Skin of body (tissue), 2 donors: ENCODE data around the gene C13orf46. TPM values are rescaled to one million over a fixed set of nuclear protein-coding genes. Genes with fewer than 3 reads are reported as not detected.

Source experiments
- DNase-seq: peaks from one replicate; lab custom pipeline; 2025; lab: John Stamatoyannopoulos, UW
- total RNA-seq: library from RNA; depleted of rRNA; stranded (reverse); fragments of >200 nt; gene quantifications from one replicate; pipeline ENCODE4 v1.2.3, GENCODE V29; 2014

The C13orf46 gene
- total RNA-seq, 1 donor from 2014 or later, result under 0.01 TPM

- no peak for DNase-seq
Observed at GRCh38 chr13:113956571-113956970, 17.3 kb downstream of the C13orf46 start.

DNA sequence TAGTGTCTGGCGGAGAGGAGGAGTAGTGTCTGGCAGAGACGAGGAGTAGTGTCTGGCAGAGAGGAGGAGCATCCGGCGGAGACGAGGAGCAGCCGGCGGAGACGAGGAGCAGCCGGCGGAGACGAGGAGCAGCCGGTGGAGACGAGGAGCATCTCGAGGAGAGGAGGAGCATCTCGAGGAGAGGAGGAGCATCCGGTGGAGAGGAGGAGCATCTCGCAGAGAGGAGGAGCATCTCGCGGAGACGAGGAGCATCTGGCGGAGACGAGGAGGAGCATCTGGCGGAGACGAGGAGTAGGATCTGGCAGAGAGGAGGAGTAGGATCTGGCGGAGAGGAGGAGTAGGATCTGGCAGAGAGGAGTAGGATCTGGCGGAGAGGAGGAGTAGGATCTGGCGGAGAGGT lies 18.2 kb downstream of the C13orf46 start:
- DNase-seq, result no peak

GRCh38 chr13:113955235-113955634 lies 18.6 kb downstream of the C13orf46 start:
- DNase-seq, result no peak

GRCh38 chr13:113954046-113954835 lies 19.6 kb downstream of the C13orf46 start:
- DNase-seq, result no peak

DNA sequence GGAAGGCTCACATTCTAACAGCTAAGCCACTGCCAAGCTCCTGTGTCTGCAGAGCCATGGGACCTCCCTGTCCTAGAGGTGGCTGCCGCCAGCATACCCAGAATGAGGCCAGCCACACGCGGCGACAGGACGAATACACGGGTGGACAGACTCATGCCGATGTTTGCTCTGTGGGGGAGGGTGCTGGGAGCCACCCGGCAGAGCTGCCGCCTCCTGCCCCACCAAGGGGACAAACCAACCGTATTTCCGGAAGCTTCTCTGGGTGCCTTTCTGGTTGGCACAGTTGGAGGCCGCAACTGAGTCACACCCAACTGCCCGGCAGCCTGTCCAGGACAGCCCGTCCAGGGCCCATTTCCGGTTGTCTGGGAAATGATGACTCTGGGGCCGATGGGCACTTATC lies 20.3 kb downstream of the C13orf46 start:
- DNase-seq, result no peak

- DNase-seq, result no peak
Observed at GRCh38 chr13:113952983-113953520, 20.8 kb downstream of the C13orf46 start.

DNA sequence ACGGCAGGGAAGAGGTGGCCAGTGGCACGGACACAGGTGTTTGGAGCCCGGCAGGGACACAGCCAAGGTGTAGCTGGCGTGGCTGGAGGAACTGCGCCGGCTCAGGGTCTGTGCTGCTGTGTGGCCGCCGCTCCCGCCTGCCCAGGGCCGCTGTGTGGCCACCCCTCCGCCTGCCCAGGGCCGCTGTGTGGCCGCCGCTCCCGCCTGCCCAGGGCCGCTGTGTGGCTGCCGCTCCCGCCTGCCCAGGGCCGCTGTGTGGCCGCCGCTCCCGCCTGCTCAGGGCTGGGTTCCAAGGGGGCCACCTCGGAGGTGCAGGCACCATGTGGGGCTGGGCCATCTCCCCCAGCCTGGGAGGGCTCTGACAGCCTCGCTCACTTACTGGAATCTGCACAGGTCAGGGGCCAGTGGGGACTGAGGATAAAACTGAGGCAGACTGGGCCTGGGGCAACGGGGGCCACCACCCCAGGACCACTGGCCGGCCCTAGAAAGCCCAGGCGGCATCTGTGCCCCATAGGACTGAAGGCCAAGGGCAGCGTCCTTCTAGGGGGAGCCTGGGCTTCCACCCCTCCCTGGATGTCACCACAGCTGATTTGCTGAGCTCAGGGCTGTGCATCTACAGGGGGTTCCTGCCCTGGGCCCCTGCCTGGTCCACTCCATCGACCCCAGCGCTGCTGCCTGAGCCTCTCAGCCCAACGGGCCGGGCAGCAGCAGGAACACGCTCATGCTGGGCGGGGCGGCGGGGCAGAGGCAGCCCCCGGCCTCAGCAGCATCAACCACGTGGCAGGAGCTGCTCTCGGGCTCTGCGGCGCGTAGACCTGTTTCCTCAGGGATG lies 21.5 kb downstream of the C13orf46 start:
- no peak for DNase-seq

GRCh38 chr13:113951246-113951999 lies 22.5 kb downstream of the C13orf46 start:
- peak; percentile 50 for DNase-seq

DNA sequence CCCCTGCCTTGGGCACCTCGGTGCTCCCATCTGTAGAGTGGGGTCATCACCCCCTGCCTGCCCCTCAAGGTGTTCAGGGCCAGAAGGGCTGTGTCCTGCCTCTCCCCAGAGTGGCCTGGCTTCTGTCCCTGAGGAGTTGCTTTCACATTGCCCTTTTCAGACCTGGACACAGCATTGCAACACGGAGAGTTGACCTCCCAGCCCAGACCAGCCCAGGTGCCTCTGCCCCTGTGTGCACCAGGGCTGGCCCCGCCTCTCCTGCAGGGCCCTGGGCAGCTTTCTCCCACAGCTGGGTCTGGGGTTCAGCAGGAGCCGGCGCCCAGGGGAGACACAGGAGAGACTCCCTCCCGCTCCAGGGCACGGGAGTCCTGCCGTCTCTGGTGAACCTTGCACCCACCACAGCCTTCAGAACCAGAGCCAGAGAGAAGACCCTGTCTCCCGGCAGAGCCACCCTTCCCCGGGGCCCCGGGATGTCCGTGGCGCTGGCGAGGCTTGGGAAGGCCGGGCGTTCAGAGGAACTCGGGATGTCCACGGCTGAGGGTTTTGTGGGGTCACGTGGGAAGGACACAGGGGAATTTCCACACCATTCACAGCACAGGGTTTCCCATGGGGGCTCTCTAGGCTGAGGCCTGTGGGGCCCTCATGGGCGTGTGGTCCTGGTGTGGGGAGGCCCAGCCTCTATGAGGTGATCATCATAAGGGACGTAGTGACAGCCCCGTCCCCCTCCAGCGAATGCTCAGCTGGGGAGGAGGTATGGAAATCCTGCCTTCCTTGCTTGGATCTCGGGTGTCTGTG lies 23.2 kb downstream of the C13orf46 start:
- DNase-seq, result no peak

GRCh38 chr13:113949546-113949945 lies 24.3 kb downstream of the C13orf46 start:
- no peak for DNase-seq

DNA sequence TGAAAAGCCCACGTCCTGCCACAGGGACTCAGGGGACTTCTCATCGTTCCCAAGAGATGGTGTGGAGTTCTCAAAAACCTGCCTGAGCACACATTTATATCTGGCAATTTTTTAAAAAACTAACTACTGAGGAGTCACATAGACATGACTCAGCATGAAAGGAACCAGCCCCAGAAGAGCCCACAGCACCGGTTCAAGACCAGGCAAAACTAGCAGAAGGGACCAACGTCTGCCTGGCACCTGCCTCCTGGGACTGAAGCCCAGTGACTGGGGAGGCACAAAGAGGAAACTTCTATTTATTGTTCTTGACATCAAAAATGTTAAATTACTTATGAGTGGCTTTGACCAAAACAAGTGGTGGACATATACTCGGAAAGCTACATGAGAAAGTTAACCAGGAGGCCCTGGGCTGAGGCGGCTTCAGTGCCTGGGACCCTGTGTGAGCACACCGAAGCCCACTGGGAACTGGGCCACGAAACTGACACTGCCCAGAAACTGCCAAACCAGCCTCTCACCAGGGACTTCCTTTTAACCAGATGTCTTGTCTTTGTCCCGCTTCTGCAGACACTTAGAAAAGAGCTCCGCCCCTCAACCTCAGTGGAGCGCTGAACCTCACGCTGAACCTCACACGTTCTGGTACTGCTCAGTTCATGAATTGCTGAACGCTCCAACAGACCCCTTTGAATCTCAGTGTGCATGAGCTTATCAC lies 25.7 kb downstream of the C13orf46 start:
- no peak for DNase-seq

DNA sequence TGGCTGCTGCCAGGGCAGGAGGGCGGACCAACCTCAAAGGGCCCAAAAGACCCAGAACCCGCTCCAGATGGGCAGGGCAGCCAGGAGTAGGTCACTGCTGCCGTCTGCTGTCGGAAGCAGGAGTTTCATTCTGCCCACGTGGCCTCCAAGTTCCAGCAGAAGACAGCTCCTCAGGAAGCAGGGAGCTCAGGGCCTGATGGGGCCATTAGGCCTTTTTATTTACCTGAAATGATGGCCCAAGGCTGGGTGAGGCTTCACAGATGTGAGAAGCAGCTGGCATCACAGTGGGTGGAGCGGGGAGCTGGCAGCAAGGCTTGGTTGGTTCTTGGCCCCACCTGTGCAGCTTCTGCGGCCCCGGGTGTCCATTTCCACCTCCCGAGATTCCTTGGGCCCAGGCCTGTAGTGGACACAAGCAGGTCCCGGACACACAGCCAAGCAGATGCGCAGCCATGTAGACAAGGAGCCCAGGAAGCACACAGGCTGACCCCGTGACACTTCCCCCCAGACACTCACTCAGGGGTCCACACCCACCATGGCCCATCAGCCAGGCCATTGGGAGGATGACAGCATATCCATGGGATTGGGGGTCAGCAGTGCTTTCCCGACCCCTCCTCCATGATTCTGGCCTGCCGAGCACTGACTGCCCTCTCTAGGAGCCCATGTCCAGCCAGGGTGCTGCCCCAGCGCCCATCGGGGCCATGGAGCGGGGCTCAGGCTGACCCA lies 26.4 kb downstream of the C13orf46 start:
- DNase-seq, result peak; percentile 27

DNA sequence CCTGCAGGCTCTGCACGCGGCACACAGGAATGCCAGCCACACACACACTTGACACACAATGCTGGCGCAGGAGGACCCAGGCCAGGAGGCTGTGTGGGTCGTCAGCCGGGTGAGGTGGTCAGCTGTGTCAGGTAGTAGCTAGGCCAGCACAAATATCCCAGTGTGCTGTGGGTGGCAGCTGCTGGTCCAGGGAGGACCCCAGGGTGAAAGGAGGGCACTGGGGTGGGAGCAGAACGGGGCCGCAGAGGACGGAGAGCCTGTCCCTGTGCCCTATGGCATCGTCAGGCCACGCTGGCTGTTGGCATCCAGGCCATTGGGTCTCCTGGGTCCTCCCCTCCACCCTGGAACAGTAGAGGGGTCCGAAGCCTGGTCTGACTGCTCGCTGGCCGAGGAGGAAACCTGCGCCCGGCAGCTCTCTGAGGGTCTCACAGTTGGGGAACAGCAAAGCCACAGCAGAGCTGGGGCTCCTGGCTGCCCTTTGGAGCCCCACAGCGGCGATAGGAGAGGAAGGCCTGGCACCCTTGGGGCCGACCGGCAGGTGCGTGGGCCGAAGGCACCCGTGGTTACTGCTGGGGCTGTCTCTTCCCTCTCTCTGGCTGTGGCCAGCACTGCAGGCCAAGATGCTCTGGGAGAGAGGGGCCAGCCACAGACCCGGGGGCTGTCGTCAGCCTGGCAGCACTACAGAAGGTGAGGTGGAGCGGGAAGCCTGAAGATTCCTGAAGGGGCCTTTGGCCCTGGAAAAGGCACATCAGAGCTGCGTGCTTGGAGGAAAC lies 27.3 kb downstream of the C13orf46 start:
- DNase-seq, result no peak

- no peak for DNase-seq
Observed at GRCh38 chr13:113945857-113946408, 27.9 kb downstream of the C13orf46 start.

DNA sequence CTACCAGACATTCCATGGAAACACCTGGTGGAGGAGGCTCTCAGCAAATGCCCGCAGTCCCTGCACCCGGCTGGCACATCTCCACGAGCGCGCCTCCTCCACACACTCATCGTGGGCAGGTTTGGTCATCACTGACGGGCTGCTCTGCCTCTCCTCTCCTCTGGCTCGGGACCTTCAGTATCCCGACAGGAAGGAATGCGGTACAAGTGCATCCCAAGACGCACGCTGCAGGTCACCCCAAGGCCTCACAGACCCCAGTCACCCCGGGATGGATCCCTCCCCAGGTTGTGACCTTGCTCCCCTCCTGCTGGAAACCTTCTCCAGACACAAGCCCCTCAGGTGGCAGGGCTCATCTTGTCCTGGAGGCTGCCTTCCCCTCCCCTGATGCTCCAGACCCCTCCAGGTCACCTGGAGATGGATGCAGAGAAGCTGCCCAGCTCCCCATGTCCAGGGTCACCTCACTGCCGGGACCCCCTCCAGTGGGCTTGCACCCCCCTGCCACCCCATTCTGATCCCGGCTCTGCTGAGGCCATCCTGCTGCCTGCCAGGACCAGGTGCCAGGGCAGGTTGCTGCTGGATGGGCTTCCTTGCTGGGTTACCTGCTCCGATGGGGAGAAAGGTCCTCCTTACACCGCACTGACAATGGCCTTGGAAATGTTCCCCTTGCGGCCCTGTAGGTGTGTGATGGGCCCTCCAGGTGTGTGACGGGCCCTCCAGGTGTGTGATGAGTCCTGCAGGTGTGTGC lies 29.9 kb downstream of the C13orf46 start:
- no peak for DNase-seq

DNA sequence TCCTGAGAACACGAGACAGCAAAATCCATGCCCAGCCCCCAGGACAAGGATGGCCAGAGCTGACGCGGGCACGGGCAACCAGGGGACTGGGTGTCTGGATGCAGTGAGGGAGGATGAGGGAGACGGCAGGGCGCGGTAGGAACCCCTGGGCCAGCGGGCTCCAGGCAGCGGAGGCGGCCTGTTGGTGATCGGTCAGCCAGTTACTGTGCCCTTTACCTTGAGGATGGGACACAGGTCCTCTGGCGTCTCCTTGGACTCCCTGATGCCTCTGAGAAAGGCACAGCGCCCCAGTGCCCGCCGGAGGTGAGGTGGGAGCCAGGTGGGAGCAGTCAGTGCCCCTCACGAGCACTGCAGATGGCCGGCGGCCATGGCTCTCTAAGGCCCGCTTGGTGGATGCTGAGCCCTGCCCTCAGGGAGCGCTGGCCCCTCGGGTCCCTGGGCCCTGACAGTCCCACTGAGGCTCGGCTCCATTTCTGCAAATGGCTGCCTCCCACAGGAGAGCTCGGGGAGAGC lies 31.2 kb downstream of the C13orf46 start:
- DNase-seq, result no peak

DNA sequence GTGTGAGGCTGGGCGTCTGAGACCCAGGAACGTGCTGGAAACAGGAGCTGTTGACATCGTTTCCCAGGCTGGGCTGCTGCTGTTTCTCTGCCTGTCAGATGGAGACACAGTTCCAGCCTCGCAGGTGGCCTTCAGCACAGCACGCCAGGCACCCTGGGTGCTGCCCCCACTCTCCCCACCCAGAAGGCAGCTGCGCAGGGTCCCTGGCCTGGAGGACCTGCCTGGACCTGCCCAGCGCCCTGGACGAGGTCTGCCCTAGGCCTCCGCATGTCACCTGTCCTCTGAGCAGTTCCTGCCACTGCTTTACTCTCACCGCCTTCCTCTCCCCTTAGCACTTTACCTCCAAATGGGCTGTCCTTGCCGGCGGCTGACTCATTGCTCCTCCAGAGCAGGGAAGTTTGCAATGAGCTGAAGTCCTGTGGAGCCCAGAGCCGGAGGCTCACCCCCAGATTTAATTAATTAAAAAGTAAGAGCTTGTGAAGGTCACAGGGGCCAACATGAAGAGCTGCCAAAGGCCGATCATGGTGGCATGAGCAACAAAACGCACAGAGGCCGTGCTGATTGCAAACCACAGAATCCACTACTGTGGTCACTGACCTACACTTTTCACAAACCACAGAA lies 32.2 kb downstream of the C13orf46 start:
- DNase-seq, result no peak
